ENCODE data around the gene MAPK11. TPM values are rescaled to one million over a fixed set of nuclear protein-coding genes. Genes with fewer than 3 reads are reported as not detected.
A peak's percentile ranks its signal among the peaks of the same experiment; 100 is the strongest.

Gene MAPK11
- total RNA-seq, 1 experiment from 2014 or later, result 19.3 TPM

- Histone ChIP-seq H3K27me3 (ENCODE audit: insufficient read depth, low read length) (no peaks in the 10 kb centered on the region), H3K9ac (ENCODE audit: low read length) (peak overlapping the region; percentile 80), H3K79me2 (ENCODE audit: insufficient read depth, low read length) (peaks cover 99% of the 10 kb centered on the region), H2AFZ (ENCODE audit: low read depth, low read length, poor library complexity, severe bottlenecking) (no peak overlapping the region), H3K27ac (ENCODE audit: low read depth, low read length) (peak overlapping the region; percentile 95), H4K20me1 (ENCODE audit: insufficient read depth) (no peaks in the 10 kb centered on the region), H3K9me3 (ENCODE audit: control insufficient read depth in 1 of 2, insufficient read depth in 1 of 2, low read depth in 1 of 2, low read length in 2 of 2) (no peaks in the 10 kb centered on the region), H3K9me2 (ENCODE audit: insufficient read depth) (no peaks in the 10 kb centered on the region), H3K4me2 (ENCODE audit: low read length) (peak overlapping the region; percentile 98), H3K4me1 (ENCODE audit: control insufficient read depth in 1 of 2, insufficient read depth in 2 of 2, low read length in 2 of 2) (peaks cover 70 to 99% of the 10 kb centered on the region in 2 experiments), H3K4me3 (replicated peaks in 1 of 2; ENCODE audit: low read depth in 1 of 2, low read length in 2 of 2) (peak overlapping the region; percentile 46 to 64), H3K36me3 (ENCODE audit: control insufficient read depth in 1 of 2, insufficient read depth in 2 of 2, low read length in 2 of 2) (0 out of 4 replicates have a peak, but pooled peaks cover 2 to 4% of the 10 kb centered on the region in 2 experiments)
- no peak for DNase-seq (ENCODE audit: low read depth, low spot score)
- intact Hi-C loops (cut with micrococcal nuclease), result no loop called here
- BruUV-seq (replicated peaks), result no TSS peak
- no peak for TF ChIP-seq FOSL1 (IDR thresholded peaks at IDR 0.05; ENCODE audit: low read depth)
- no peak for TF ChIP-seq POLR2A (IDR thresholded peaks at IDR 0.05; ENCODE audit: borderline replicate concordance, extremely low read depth, insufficient read depth, insufficient read length)
- TF ChIP-seq MAX (IDR thresholded peaks at IDR 0.05), result no peak
- peak; percentile 55 for ATAC-seq
- RAD21 ChIA-PET (ENCODE audit: low non-redundant PET in 1 of 2, low total read pairs in 2 of 2, uncharacterized antibody in 2 of 2, unreplicated experiment in 2 of 2), result no interaction called here
- CTCF ChIA-PET, result interaction anchor here (1.6 kb wide), 1 partner anchor 42 kb away, joined by 5 read pairs; no protein-coding TSS in a partner anchor
- POLR2A ChIA-PET, result no interaction called here
Measured at GRCh38 chr22:50299785-50300619, 29.8 kb upstream of the MAPK11 start.

GRCh38 chr22:50298937-50299784 lies 29.0 kb upstream of the MAPK11 start:
- intact Hi-C loops (cut with micrococcal nuclease), result no loop called here
- ChIA-PET CTCF (interaction anchor here (1.6 kb wide), 1 partner anchor 43 kb away, joined by 5 read pairs; no protein-coding TSS in a partner anchor), RAD21 (ENCODE audit: low non-redundant PET in 1 of 2, low total read pairs in 2 of 2, uncharacterized antibody in 2 of 2, unreplicated experiment in 2 of 2) (no interaction called here), POLR2A (no interaction called here)
- H3K79me2 ChIP-seq (ENCODE audit: insufficient read depth, low read length), result peaks cover 99% of the 10 kb centered on the region
- H3K27me3 ChIP-seq (ENCODE audit: insufficient read depth, low read length), result no peaks in the 10 kb centered on the region
- peaks cover 2 to 7% of the 10 kb centered on the region in 2 experiments; a peak in 1 of 4 replicates for H3K36me3 ChIP-seq (ENCODE audit: control insufficient read depth in 1 of 2, insufficient read depth in 2 of 2, low read length in 2 of 2)
- BruUV-seq (replicated peaks), result no TSS peak
- H3K27ac ChIP-seq (ENCODE audit: low read depth, low read length), result peak overlapping the region; percentile 95
- peak overlapping the region; percentile 80 for H3K9ac ChIP-seq (ENCODE audit: low read length)
- H3K4me1 ChIP-seq (ENCODE audit: control insufficient read depth in 1 of 2, insufficient read depth in 2 of 2, low read length in 2 of 2), result peaks cover 72 to 99% of the 10 kb centered on the region in 2 experiments
- peak overlapping the region; percentile 98 for H3K4me2 ChIP-seq (ENCODE audit: low read length)
- DNase-seq (ENCODE audit: low read depth, low spot score) (no peak), ATAC-seq (peak; percentile 23)
- H4K20me1 ChIP-seq (ENCODE audit: insufficient read depth), result no peaks in the 10 kb centered on the region
- no peaks in the 10 kb centered on the region for H3K9me3 ChIP-seq (ENCODE audit: control insufficient read depth in 1 of 2, insufficient read depth in 1 of 2, low read depth in 1 of 2, low read length in 2 of 2)
- no peak overlapping the region for H2AFZ ChIP-seq (ENCODE audit: low read depth, low read length, poor library complexity, severe bottlenecking)
- no peaks in the 10 kb centered on the region for H3K9me2 ChIP-seq (ENCODE audit: insufficient read depth)
- peak overlapping the region; percentile 46 to 64 for H3K4me3 ChIP-seq (replicated peaks in 1 of 2; ENCODE audit: low read depth in 1 of 2, low read length in 2 of 2)
- TF ChIP-seq ELF1 (IDR thresholded peaks at IDR 0.05; ENCODE audit: borderline replicate concordance, low read depth), result no peak
- no peak for TF ChIP-seq SRF (IDR thresholded peaks at IDR 0.05; ENCODE audit: low read depth)
- no peak for TF ChIP-seq MAX (IDR thresholded peaks at IDR 0.05)
- TF ChIP-seq ATF3 (IDR thresholded peaks at IDR 0.05), result no peak
- no peak for TF ChIP-seq TCF7L2 (IDR thresholded peaks at IDR 0.05; ENCODE audit: borderline replicate concordance, extremely low read depth, insufficient read depth, insufficient read length)
- no peak for TF ChIP-seq EZH2 (IDR thresholded peaks at IDR 0.05)
- no peak for TF ChIP-seq POLR2A (IDR thresholded peaks at IDR 0.05; ENCODE audit: borderline replicate concordance, extremely low read depth, insufficient read depth, insufficient read length)
- TF ChIP-seq YY1 (IDR thresholded peaks at IDR 0.05; ENCODE audit: extremely low read depth, insufficient replicate concordance, low read depth, low read length), result no peak
- no peak for TF ChIP-seq SIN3A (IDR thresholded peaks at IDR 0.05; ENCODE audit: low read depth)
- TF ChIP-seq EGR1 (IDR thresholded peaks at IDR 0.05; ENCODE audit: low read depth), result no peak
- no peak for TF ChIP-seq FOSL1 (IDR thresholded peaks at IDR 0.05; ENCODE audit: low read depth)
- no peak for TF ChIP-seq CBX3 (IDR thresholded peaks at IDR 0.05; ENCODE audit: low read depth)
- TF ChIP-seq CEBPB (IDR thresholded peaks at IDR 0.05; ENCODE audit: low read depth), result no peak
- TF ChIP-seq ZNF274 (IDR thresholded peaks at IDR 0.05; ENCODE audit: low read depth, low read length), result no peak
- no peak for TF ChIP-seq RAD21 (IDR thresholded peaks at IDR 0.05; ENCODE audit: low read depth)
